H9 (cell line): Measurements from ENCODE around the gene FOXN1. TPM values are rescaled to one million over a fixed set of nuclear protein-coding genes. Genes with fewer than 3 reads are reported as not detected.
A peak's percentile ranks its signal among the peaks of the same experiment; 100 is the strongest.

Experiments
- DNase-seq: peaks from one replicate; pipeline ENCODE4 v3.0.0-alpha.2; 2017
- H2AFZ ChIP-seq: one replicate; pipeline ENCODE4 v1.6.1; 2013; ENCODE audit warnings: mild to moderate bottlenecking, low read length, control low read depth, moderate library complexity
- H2AK5ac ChIP-seq: 2 replicates; pipeline ENCODE4 v1.6.1; 2013; ENCODE audit warnings: low read length, control low read depth, mixed read lengths; ENCODE audit not compliant: insufficient read length
- H2BK120ac ChIP-seq: one replicate; pipeline ENCODE4 v1.6.1; 2013; ENCODE audit warnings: low read depth, mild to moderate bottlenecking, low read length, control low read depth, inconsistent platforms; ENCODE audit not compliant: poor library complexity, severe bottlenecking
- H2BK12ac ChIP-seq: 2 replicates; pipeline ENCODE4 v1.6.1; 2013; ENCODE audit warnings: low read length, control low read depth, mixed read lengths, low read depth; ENCODE audit not compliant: insufficient read length
- H2BK15ac ChIP-seq: 2 replicates; pipeline ENCODE4 v1.6.1; 2013; ENCODE audit warnings: low read depth, low read length, control low read depth
- H2BK20ac ChIP-seq: one replicate; pipeline ENCODE4 v1.6.1; 2013; ENCODE audit warnings: low read depth, mild to moderate bottlenecking, low read length, control low read depth, inconsistent platforms; ENCODE audit not compliant: poor library complexity, severe bottlenecking
- H2BK5ac ChIP-seq: 2 replicates; pipeline ENCODE4 v1.6.1; 2013; ENCODE audit warnings: low read length, control low read depth, mixed read lengths; ENCODE audit not compliant: insufficient read length
- H3K14ac ChIP-seq: 2 replicates; pipeline ENCODE4 v1.6.1; 2013; ENCODE audit warnings: low read length, control low read depth; ENCODE audit not compliant: insufficient read depth
- H3K18ac ChIP-seq: 2 replicates; pipeline ENCODE4 v1.6.1; 2013; ENCODE audit warnings: low read depth, mild to moderate bottlenecking, mixed read lengths, low read length, control low read depth; ENCODE audit not compliant: insufficient read length
- H3K23ac ChIP-seq: 2 replicates; pipeline ENCODE4 v1.6.1; 2013; ENCODE audit warnings: low read length, control low read depth, mixed read lengths, low read depth; ENCODE audit not compliant: insufficient read length
- H3K23me2 ChIP-seq: 2 replicates; pipeline ENCODE4 v1.6.1; 2013; ENCODE audit warnings: low read depth, mild to moderate bottlenecking, mixed read lengths, low read length, control low read depth; ENCODE audit not compliant: insufficient read length, poor library complexity, severe bottlenecking
- H3K27ac ChIP-seq: 2 replicates; pipeline ENCODE4 v1.5.1; 2013; ENCODE audit warnings: low read length, control low read depth, mixed read lengths, low read depth; ENCODE audit not compliant: insufficient read length
- H3K27me3 ChIP-seq: 2 replicates; pipeline ENCODE4 v1.6.1; 2013; ENCODE audit warnings: low read length, control low read depth, inconsistent platforms; ENCODE audit not compliant: insufficient read depth
- H3K4ac ChIP-seq: 2 replicates; pipeline ENCODE4 v1.6.1; 2013; ENCODE audit warnings: low read depth, mild to moderate bottlenecking, control low read depth, inconsistent platforms, low read length, moderate library complexity
- H3K4me1 ChIP-seq: 2 replicates; pipeline ENCODE4 v1.6.1; 2013; ENCODE audit warnings: low read length, control low read depth, inconsistent platforms; ENCODE audit not compliant: insufficient read depth
- H3K4me2 ChIP-seq: 2 replicates; pipeline ENCODE4 v1.6.1; 2013; ENCODE audit warnings: low read length, control low read depth, mixed read lengths; ENCODE audit not compliant: insufficient read length, insufficient read depth
- H3K56ac ChIP-seq: 2 replicates; pipeline ENCODE4 v1.6.1; 2013; ENCODE audit warnings: low read depth, mild to moderate bottlenecking, mixed read lengths, low read length, control low read depth; ENCODE audit not compliant: insufficient read length
- H3K79me1 ChIP-seq: 2 replicates; pipeline ENCODE4 v1.6.1; 2013; ENCODE audit warnings: low read depth, mild to moderate bottlenecking, moderate library complexity, low read length, control low read depth, inconsistent platforms; ENCODE audit not compliant: insufficient read depth, poor library complexity, severe bottlenecking
- H3K79me2 ChIP-seq: 2 replicates; pipeline ENCODE4 v1.6.1; 2013; ENCODE audit warnings: low read length, control low read depth, inconsistent platforms; ENCODE audit not compliant: insufficient read depth
- H3K9ac ChIP-seq: 2 replicates; pipeline ENCODE4 v1.6.1; 2013; ENCODE audit warnings: low read length, control low read depth, mixed read lengths; ENCODE audit not compliant: insufficient read length; ENCODE audit errors: extremely low read depth
- H3K9me3 ChIP-seq: one replicate; pipeline ENCODE4 v1.6.1; 2013; ENCODE audit warnings: low read depth, low read length, inconsistent platforms; ENCODE audit not compliant: control insufficient read depth
- H3T11ph ChIP-seq: one replicate; pipeline ENCODE4 v1.6.1; 2013; ENCODE audit warnings: mild to moderate bottlenecking, low read length, control low read depth, inconsistent platforms
- H4K20me1 ChIP-seq: one replicate; pipeline ENCODE4 v1.6.1; 2013; ENCODE audit not compliant: control insufficient read depth, insufficient read length, insufficient read depth
- H4K5ac ChIP-seq: 2 replicates; pipeline ENCODE4 v1.6.1; 2013; ENCODE audit warnings: low read depth, mild to moderate bottlenecking, mixed read lengths, low read length, control low read depth; ENCODE audit not compliant: insufficient read length
- H4K8ac ChIP-seq: replicated peaks from 2 replicates; pipeline ENCODE4 v1.6.1; 2013; ENCODE audit warnings: low read length, control low read depth, mixed read lengths, low read depth; ENCODE audit not compliant: insufficient read length
- H4K91ac ChIP-seq: 2 replicates; pipeline ENCODE4 v1.6.1; 2013; ENCODE audit warnings: low read depth, mild to moderate bottlenecking, moderate library complexity, mixed read lengths, low read length, control low read depth; ENCODE audit not compliant: insufficient read length
- H3K27ac Mint-ChIP-seq, 3 experiments: 2 replicates in 2 of 3; 3 replicates in 1 of 3; pipeline ENCODE4 v1.8.0; 2020 to 2021; ENCODE audit warnings: mixed read lengths in 3 of 3, mild to moderate bottlenecking in 1 of 3, moderate library complexity in 1 of 3
- H3K27me3 Mint-ChIP-seq: 2 replicates; pipeline ENCODE4 v1.8.0; 2021; ENCODE audit warnings: low read depth, mild to moderate bottlenecking, moderate library complexity, mixed read lengths
- H3K36me3 Mint-ChIP-seq, 3 experiments: 2 replicates in 2 of 3; 3 replicates in 1 of 3; pipeline ENCODE4 v1.8.0; 2020 to 2021; ENCODE audit warnings: low read depth in 3 of 3, mixed read lengths in 3 of 3; ENCODE audit not compliant: insufficient read depth in 1 of 3
- H3K4me1 Mint-ChIP-seq, 2 experiments: 2 replicates each; pipeline ENCODE4 v1.8.0; 2020; ENCODE audit warnings: mixed read lengths in 2 of 2
- H3K4me3 Mint-ChIP-seq, 2 experiments: 2 replicates in 1 of 2; 3 replicates in 1 of 2; pipeline ENCODE4 v1.8.0; 2020 to 2021; ENCODE audit warnings: mild to moderate bottlenecking in 2 of 2, mixed read lengths in 2 of 2, moderate library complexity in 1 of 2
- H3K9me3 Mint-ChIP-seq, 2 experiments: 2 replicates in 1 of 2; 3 replicates in 1 of 2; pipeline ENCODE4 v1.8.0; 2020; ENCODE audit warnings: mild to moderate bottlenecking in 2 of 2, mixed read lengths in 2 of 2, moderate library complexity in 1 of 2
- CTCF ChIP-seq: fragments of 200-600 bp; sonication (generic); conservative IDR thresholded peaks from 3 replicates; pipeline ENCODE4 v1.8.0; 2021; ENCODE audit warnings: antibody characterized with exemption, mild to moderate bottlenecking
- whole genome bisulfite sequencing: extraction: QIAGEN DNeasy Blood & Tissue Kit; methylation state at CpG from one replicate; pipeline ENCODE4 v1.1.7; 2013; ENCODE audit warnings: missing lambda C conversion rate, low lambda C conversion rate, mixed read lengths; ENCODE audit not compliant: insufficient read length; ENCODE audit errors: extremely low coverage; 5-methylcytosine and 5-hydroxymethylcytosine counted together
- total RNA-seq: library from RNA; stranded (reverse); gene quantifications from 2 replicates; pipeline ENCODE4 v1.2.1, GENCODE V29; 2021

FOXN1 gene
- total RNA-seq, 1 experiment from 2014 or later = not detected

DNA sequence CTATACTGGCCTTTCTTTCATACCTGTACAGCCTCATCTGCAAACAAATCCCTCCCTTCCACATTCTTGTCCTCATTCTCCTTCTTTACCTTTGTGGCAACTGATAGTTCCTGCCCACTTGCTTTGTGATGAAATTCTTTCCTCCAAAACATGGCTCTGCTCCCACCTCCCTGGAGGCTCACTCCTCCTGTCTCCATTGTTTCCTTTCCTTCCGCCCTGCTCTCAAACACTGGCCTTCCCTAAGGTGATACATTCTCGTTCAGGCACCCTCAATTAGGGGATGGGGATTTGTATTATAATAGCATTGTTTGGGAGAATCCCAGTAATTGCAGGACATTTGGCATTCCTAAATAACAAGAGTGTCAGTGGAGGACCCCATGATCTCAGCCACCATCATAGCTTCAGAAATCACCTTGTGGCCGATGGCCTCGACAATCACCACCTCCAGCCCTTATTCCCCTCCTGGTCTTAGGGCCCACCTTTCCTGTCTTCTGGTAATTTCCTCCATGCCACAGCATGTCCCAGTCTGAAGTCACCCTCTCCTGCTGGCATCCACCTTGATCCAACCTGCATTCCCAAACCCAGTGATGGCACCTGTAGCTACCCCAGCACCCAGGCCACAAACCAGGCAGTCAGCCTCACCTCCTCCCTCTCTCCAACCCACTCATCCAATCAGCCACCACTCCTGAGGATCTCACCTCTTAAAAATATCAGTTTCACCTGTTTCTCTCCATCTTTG, 38.4 kb downstream of the FOXN1 start:
- H3K27ac ChIP-seq = no peak overlapping the region
- Mint-ChIP-seq H3K4me3 (no peak overlapping the region), H3K9me3 (no peaks in the 10 kb centered on the region), H3K27me3 (no peaks in the 10 kb centered on the region), H3K4me1 (peaks cover 25 to 44% of the 10 kb centered on the region in 2 experiments), H3K27ac (peak overlapping the region; percentile 42 to 97 (median 66); a peak in 5 of 7 replicates), H3K36me3 (peaks cover 2 to 6% (median 3%) of the 10 kb centered on the region in 3 experiments; a peak in 4 of 7 replicates)
- no peak overlapping the region for H2BK120ac ChIP-seq
- H3K4me1 ChIP-seq = peaks cover 8% of the 10 kb centered on the region; the same call in 1 of the 2 replicates
- TF ChIP-seq CTCF = no peak
- no peak overlapping the region for H2AFZ ChIP-seq
- H3T11ph ChIP-seq = no peak overlapping the region
- H2BK15ac ChIP-seq = no peak overlapping the region
- H3K23me2 ChIP-seq = no peaks in the 10 kb centered on the region
- no peaks in the 10 kb centered on the region for H3K79me1 ChIP-seq
- no peak overlapping the region for H3K56ac ChIP-seq
- no CpG with 5 or more reads among the region's 4 CpGs for WGBS
- no peaks in the 10 kb centered on the region for H3K27me3 ChIP-seq
- DNase-seq = no peak
- no peak overlapping the region for H4K8ac ChIP-seq
- H4K91ac ChIP-seq = no peak overlapping the region
- H2BK20ac ChIP-seq = no peak overlapping the region
- no peak overlapping the region for H3K9ac ChIP-seq
- no peak overlapping the region for H3K14ac ChIP-seq
- no peaks in the 10 kb centered on the region for H4K20me1 ChIP-seq
- H3K18ac ChIP-seq = no peak overlapping the region
- H2AK5ac ChIP-seq = no peak overlapping the region
- H3K9me3 ChIP-seq = no peaks in the 10 kb centered on the region
- no peak overlapping the region for H2BK5ac ChIP-seq
- no peak overlapping the region for H3K23ac ChIP-seq
- H3K4me2 ChIP-seq = no peak overlapping the region
- no peaks in the 10 kb centered on the region for H3K79me2 ChIP-seq
- no peak overlapping the region for H3K4ac ChIP-seq
- no peak overlapping the region for H4K5ac ChIP-seq
- H2BK12ac ChIP-seq = no peak overlapping the region
